ENCODE measurements around the gene AKT3. TPM values are rescaled to one million over a fixed set of nuclear protein-coding genes. Genes with fewer than 3 reads are reported as not detected.
A peak's percentile ranks its signal among the peaks of the same experiment; 100 is the strongest.

The AKT3 gene
- total RNA-seq, 6 donors from 2014 or later, result 23.0 to 51.2 (median 46.8) TPM

DNA sequence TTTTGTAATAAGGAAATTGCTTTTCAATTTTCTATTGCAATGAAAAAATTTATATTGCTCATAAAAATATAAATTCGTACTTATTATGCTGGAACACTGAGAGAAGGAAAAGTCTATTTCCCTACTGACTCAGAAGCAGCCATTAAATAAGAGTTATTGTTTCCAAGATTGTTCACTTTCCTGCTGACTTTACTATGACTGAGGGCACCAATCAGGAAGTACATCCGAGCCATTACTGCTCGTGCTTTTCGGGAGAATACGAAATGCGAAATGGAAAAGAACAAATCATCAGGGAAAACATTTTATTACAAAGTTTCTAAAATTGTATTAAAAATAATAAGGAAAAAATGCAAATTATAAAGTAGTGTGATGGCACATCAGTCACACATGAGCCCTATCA, 204.8 kb downstream of the AKT3 start:
- TF ChIP-seq POLR2AphosphoS5 (IDR thresholded peaks at IDR 0.05) (no peak), POLR2A (IDR thresholded peaks at IDR 0.05) (no peak), EP300 (IDR thresholded peaks at IDR 0.05) (no peak)
- TF ChIP-seq, protein P1, sequence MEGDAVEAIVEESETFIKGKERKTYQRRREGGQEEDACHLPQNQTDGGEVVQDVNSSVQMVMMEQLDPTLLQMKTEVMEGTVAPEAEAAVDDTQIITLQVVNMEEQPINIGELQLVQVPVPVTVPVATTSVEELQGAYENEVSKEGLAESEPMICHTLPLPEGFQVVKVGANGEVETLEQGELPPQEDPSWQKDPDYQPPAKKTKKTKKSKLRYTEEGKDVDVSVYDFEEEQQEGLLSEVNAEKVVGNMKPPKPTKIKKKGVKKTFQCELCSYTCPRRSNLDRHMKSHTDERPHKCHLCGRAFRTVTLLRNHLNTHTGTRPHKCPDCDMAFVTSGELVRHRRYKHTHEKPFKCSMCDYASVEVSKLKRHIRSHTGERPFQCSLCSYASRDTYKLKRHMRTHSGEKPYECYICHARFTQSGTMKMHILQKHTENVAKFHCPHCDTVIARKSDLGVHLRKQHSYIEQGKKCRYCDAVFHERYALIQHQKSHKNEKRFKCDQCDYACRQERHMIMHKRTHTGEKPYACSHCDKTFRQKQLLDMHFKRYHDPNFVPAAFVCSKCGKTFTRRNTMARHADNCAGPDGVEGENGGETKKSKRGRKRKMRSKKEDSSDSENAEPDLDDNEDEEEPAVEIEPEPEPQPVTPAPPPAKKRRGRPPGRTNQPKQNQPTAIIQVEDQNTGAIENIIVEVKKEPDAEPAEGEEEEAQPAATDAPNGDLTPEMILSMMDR (IDR thresholded peaks at IDR 0.05), result no peak
- peaks cover 0 to 13% (median 0%) of the 10 kb centered on the region in 4 donors for H3K36me3 ChIP-seq
- no peaks in the 10 kb centered on the region for H3K9me3 ChIP-seq
- no peak overlapping the region for H3K27ac ChIP-seq
- DNase-seq, result no peak
- 94% methylated on average over 6 of the region's 6 CpGs for WGBS, 2 donors
- no peaks in the 10 kb centered on the region for H3K4me1 ChIP-seq
- no peak overlapping the region for H3K4me3 ChIP-seq
- no peak for ATAC-seq (ENCODE audit: low FRiP score in 2 of 2)
- no peaks in the 10 kb centered on the region for H3K27me3 ChIP-seq

GRCh38 chr1:243642936-243643335, 207.1 kb downstream of the AKT3 start:
- DNase-seq (no peak), ATAC-seq (ENCODE audit: low FRiP score in 2 of 2) (peak in 1 of 2 donors; percentile 31)
- Histone ChIP-seq H3K36me3 (peaks cover 0 to 13% (median 0%) of the 10 kb centered on the region in 4 donors), H3K27ac (no peak overlapping the region), H3K9me3 (no peaks in the 10 kb centered on the region), H3K27me3 (no peaks in the 10 kb centered on the region), H3K4me3 (no peak overlapping the region), H3K4me1 (no peaks in the 10 kb centered on the region)
- WGBS, 2 donors, result 81% methylated on average over 5 of the region's 5 CpGs
- no peak for TF ChIP-seq POLR2A (IDR thresholded peaks at IDR 0.05)

GRCh38 chr1:243639027-243639658, 210.9 kb downstream of the AKT3 start:
- Histone ChIP-seq H3K36me3 (peaks cover 0 to 7% (median 0%) of the 10 kb centered on the region in 4 donors), H3K4me1 (no peaks in the 10 kb centered on the region), H3K27ac (no peak overlapping the region), H3K4me3 (no peak overlapping the region), H3K27me3 (no peaks in the 10 kb centered on the region), H3K9me3 (no peaks in the 10 kb centered on the region)
- WGBS, 2 donors, result 95 to 97% methylated on average over 4 of the region's 4 CpGs
- TF ChIP-seq, protein P1 (IDR thresholded peaks at IDR 0.05), result no peak
- TF ChIP-seq POLR2A (IDR thresholded peaks at IDR 0.05) (no peak), POLR2AphosphoS5 (IDR thresholded peaks at IDR 0.05) (no peak), EP300 (IDR thresholded peaks at IDR 0.05) (no peak)
- ATAC-seq (ENCODE audit: low FRiP score in 2 of 2), result no peak
- no peak for DNase-seq

GRCh38 chr1:243638186-243638585, 211.9 kb downstream of the AKT3 start:
- no peak for ATAC-seq (ENCODE audit: low FRiP score in 2 of 2)
- Histone ChIP-seq H3K27ac (no peak overlapping the region), H3K9me3 (no peaks in the 10 kb centered on the region), H3K4me3 (no peak overlapping the region), H3K36me3 (peaks cover 0 to 7% (median 0%) of the 10 kb centered on the region in 4 donors), H3K4me1 (no peaks in the 10 kb centered on the region), H3K27me3 (no peaks in the 10 kb centered on the region)
- WGBS, 2 donors, result 76 to 80% methylated on average over 4 of the region's 4 CpGs
- DNase-seq, result no peak
- TF ChIP-seq, protein P1 (IDR thresholded peaks at IDR 0.05), result no peak
- TF ChIP-seq POLR2A (IDR thresholded peaks at IDR 0.05) (no peak), POLR2AphosphoS5 (IDR thresholded peaks at IDR 0.05) (no peak), EP300 (IDR thresholded peaks at IDR 0.05) (no peak)

DNA sequence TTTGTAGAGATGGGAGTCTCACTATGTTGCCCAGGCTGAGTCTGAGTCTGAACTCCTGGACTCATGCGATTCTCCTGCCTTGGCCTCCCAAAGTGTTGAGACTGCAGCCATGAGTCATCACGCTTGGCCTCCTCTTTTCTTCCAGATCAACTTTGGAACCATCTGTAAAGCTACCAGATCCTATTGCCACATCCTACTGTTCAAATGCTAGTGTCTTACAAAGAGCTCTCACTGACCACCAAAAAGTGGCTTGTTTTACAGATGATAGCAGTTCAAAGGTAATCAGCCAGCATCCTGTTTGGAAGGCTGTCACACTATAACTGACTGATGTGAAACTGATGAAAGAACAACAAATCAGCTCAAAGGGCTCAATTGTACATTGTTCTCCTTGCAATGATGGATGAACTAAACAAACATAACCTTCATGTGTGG, 221.6 kb downstream of the AKT3 start:
- TF ChIP-seq EP300 (IDR thresholded peaks at IDR 0.05), result no peak
- no peak for TF ChIP-seq POLR2A (IDR thresholded peaks at IDR 0.05)
- TF ChIP-seq, protein P1 (IDR thresholded peaks at IDR 0.05), result no peak
- TF ChIP-seq POLR2AphosphoS5 (IDR thresholded peaks at IDR 0.05), result no peak
- H3K27ac ChIP-seq, result no peak overlapping the region
- H3K9me3 ChIP-seq, result no peaks in the 10 kb centered on the region
- H3K27me3 ChIP-seq, result no peaks in the 10 kb centered on the region
- WGBS, 2 donors, result 96 to 97% methylated on average over 2 of the region's 2 CpGs
- H3K36me3 ChIP-seq, result peaks cover 0 to 17% (median 0%) of the 10 kb centered on the region in 4 donors
- no peak for DNase-seq
- H3K4me3 ChIP-seq, result no peak overlapping the region
- ATAC-seq (ENCODE audit: low FRiP score in 2 of 2), result no peak
- H3K4me1 ChIP-seq, result no peaks in the 10 kb centered on the region

Measured in upper lobe of left lung (tissue), 6 donors.